Measurements from ENCODE around the gene CD96.

DNA sequence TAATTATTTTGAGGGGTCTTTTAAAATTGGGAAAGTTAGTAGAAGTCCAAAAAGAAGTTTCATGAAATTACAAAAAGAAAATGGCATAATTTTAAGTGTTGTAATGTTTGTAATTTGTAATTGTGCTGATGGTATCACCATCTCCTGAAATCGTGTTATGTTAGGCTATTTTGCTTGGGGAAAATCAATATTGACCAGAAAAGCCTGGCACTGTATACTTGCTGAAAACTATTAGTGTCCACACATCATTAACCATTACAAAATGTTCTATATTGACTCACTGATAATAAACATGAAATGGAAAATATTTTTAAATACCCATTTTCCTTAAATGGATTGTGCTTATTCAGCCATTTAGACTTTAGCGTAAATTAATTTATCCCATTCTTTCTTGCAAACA is 93.4 kb downstream of the CD96 start:
- TF ChIP-seq, protein P1, sequence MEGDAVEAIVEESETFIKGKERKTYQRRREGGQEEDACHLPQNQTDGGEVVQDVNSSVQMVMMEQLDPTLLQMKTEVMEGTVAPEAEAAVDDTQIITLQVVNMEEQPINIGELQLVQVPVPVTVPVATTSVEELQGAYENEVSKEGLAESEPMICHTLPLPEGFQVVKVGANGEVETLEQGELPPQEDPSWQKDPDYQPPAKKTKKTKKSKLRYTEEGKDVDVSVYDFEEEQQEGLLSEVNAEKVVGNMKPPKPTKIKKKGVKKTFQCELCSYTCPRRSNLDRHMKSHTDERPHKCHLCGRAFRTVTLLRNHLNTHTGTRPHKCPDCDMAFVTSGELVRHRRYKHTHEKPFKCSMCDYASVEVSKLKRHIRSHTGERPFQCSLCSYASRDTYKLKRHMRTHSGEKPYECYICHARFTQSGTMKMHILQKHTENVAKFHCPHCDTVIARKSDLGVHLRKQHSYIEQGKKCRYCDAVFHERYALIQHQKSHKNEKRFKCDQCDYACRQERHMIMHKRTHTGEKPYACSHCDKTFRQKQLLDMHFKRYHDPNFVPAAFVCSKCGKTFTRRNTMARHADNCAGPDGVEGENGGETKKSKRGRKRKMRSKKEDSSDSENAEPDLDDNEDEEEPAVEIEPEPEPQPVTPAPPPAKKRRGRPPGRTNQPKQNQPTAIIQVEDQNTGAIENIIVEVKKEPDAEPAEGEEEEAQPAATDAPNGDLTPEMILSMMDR (conservative IDR thresholded peaks at IDR 0.05; ENCODE audit: low read depth in 2 of 2), result no peak
- TF ChIP-seq EZH2 (IDR thresholded peaks at IDR 0.05; ENCODE audit: low read depth, unreplicated experiment), result no peak
- TF ChIP-seq POLR2AphosphoS5 (IDR thresholded peaks at IDR 0.05; ENCODE audit: low read depth), result no peak
- no peak for TF ChIP-seq ETS1 (IDR thresholded peaks at IDR 0.05)
- no peak for TF ChIP-seq CREB1 (CRISPR knock-in tag; IDR thresholded peaks at IDR 0.05; ENCODE audit: low read depth)
- no peak for TF ChIP-seq REST (IDR thresholded peaks at IDR 0.05; ENCODE audit: unreplicated experiment)
- TF ChIP-seq EZH2phosphoT487 (IDR thresholded peaks at IDR 0.05; ENCODE audit: unreplicated experiment), result no peak

Data from GM23338 (cell line).